Measurements from ENCODE around the gene CLEC1B.
"Not testable (repeated sequence)": the region's sequence is repeated elsewhere in the genome, so short reads cannot be mapped to it uniquely, and the experiment has no call there.

The CLEC1B gene

DNA sequence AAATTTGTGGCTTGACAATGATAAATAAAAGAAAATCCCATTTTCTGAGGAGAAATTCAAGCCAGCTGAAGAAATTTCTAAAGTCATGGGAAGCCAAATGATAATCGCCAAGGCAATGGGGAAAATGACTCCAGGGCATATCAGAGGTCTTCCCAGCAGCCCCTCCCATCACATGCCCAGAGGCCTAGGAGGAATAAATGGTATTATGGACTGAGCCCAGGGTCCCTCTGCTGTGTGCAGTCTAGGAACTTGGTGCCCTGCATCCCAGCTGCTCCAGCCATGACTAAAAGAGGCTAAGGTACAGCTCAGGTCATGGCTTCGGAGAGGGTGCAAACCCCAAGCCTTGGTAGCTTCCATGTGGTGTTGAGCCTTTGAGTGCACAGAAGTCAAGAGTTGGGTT, 23.3 kb downstream of the CLEC1B start:
- Histone ChIP-seq H3K9me3 (ENCODE audit: control insufficient read depth, insufficient read depth, low read depth, low read length) (peaks cover 21% of the 10 kb centered on the region), H3K9ac (ENCODE audit: low read length) (no peak overlapping the region), H3K4me1 (ENCODE audit: control insufficient read depth, insufficient read depth, low read length) (no peaks in the 10 kb centered on the region), H3K36me3 (ENCODE audit: control insufficient read depth, insufficient read depth, low read length) (no peaks in the 10 kb centered on the region), H3K27ac (ENCODE audit: low read depth, low read length) (no peak overlapping the region), H3K27me3 (ENCODE audit: control insufficient read depth, insufficient read depth, low read length) (no peaks in the 10 kb centered on the region), H3K4me3 (ENCODE audit: low read depth, low read length) (no peak overlapping the region)

- not testable (repeated sequence) for H3K27ac ChIP-seq (ENCODE audit: low read depth, low read length); H3K4me1 ChIP-seq (ENCODE audit: control insufficient read depth, insufficient read depth, low read length); H3K9ac ChIP-seq (ENCODE audit: low read length); H3K4me3 ChIP-seq (ENCODE audit: low read depth, low read length); H3K27me3 ChIP-seq (ENCODE audit: control insufficient read depth, insufficient read depth, low read length); H3K36me3 ChIP-seq (ENCODE audit: control insufficient read depth, insufficient read depth, low read length)
- H3K9me3 ChIP-seq (ENCODE audit: control insufficient read depth, insufficient read depth, low read depth, low read length), result peaks cover 21% of the 10 kb centered on the region
Observed at GRCh38 chr12:9974731-9975130, 24.2 kb downstream of the CLEC1B start.

- H3K27me3 ChIP-seq (ENCODE audit: control insufficient read depth, insufficient read depth, low read length), result no peaks in the 10 kb centered on the region
- H3K36me3 ChIP-seq (ENCODE audit: control insufficient read depth, insufficient read depth, low read length), result no peaks in the 10 kb centered on the region
- no peak overlapping the region for H3K27ac ChIP-seq (ENCODE audit: low read depth, low read length)
- H3K4me1 ChIP-seq (ENCODE audit: control insufficient read depth, insufficient read depth, low read length), result no peaks in the 10 kb centered on the region
- H3K9me3 ChIP-seq (ENCODE audit: control insufficient read depth, insufficient read depth, low read depth, low read length), result peaks cover 21% of the 10 kb centered on the region
- no peak overlapping the region for H3K4me3 ChIP-seq (ENCODE audit: low read depth, low read length)
- no peak overlapping the region for H3K9ac ChIP-seq (ENCODE audit: low read length)
Observed at GRCh38 chr12:9973949-9974348, 25.0 kb downstream of the CLEC1B start.

GRCh38 chr12:9971181-9971580, 27.7 kb downstream of the CLEC1B start, which contains the start of gene CLEC12A:
Gene CLEC12A, plus strand, starts transcription at chr12:9971409. Its CDS starts 188 bp downstream, at chr12:9971597.
- no peak within 1 kb of the TSS for H3K27ac ChIP-seq (ENCODE audit: low read depth, low read length)
- peaks cover 16% of the 10 kb centered on the region for H3K9me3 ChIP-seq (ENCODE audit: control insufficient read depth, insufficient read depth, low read depth, low read length)
- H3K4me1 ChIP-seq (ENCODE audit: control insufficient read depth, insufficient read depth, low read length), result no peaks in the 10 kb centered on the region
- no peak within 1 kb of the TSS for H3K9ac ChIP-seq (ENCODE audit: low read length)
- no peaks in the 10 kb centered on the region for H3K27me3 ChIP-seq (ENCODE audit: control insufficient read depth, insufficient read depth, low read length)
- no peaks in the 10 kb centered on the region for H3K36me3 ChIP-seq (ENCODE audit: control insufficient read depth, insufficient read depth, low read length)
- no peak within 1 kb of the TSS for H3K4me3 ChIP-seq (ENCODE audit: low read depth, low read length)

GRCh38 chr12:9969673-9970072, 29.2 kb downstream of the CLEC1B start:
- Histone ChIP-seq H3K27ac (ENCODE audit: low read depth, low read length) (no peak overlapping the region), H3K4me3 (ENCODE audit: low read depth, low read length) (no peak overlapping the region), H3K36me3 (ENCODE audit: control insufficient read depth, insufficient read depth, low read length) (no peaks in the 10 kb centered on the region), H3K4me1 (ENCODE audit: control insufficient read depth, insufficient read depth, low read length) (no peaks in the 10 kb centered on the region), H3K27me3 (ENCODE audit: control insufficient read depth, insufficient read depth, low read length) (no peaks in the 10 kb centered on the region), H3K9me3 (ENCODE audit: control insufficient read depth, insufficient read depth, low read depth, low read length) (peaks cover 2% of the 10 kb centered on the region; the same call in 1 of the 2 replicates), H3K9ac (ENCODE audit: low read length) (no peak overlapping the region)

GRCh38 chr12:9961901-9962300, 37.0 kb downstream of the CLEC1B start:
- H3K9me3 ChIP-seq (ENCODE audit: control insufficient read depth, insufficient read depth, low read depth, low read length), result no peaks in the 10 kb centered on the region
- H3K27me3 ChIP-seq (ENCODE audit: control insufficient read depth, insufficient read depth, low read length), result no peaks in the 10 kb centered on the region
- no peak overlapping the region for H3K9ac ChIP-seq (ENCODE audit: low read length)
- no peaks in the 10 kb centered on the region for H3K4me1 ChIP-seq (ENCODE audit: control insufficient read depth, insufficient read depth, low read length)
- no peak overlapping the region for H3K27ac ChIP-seq (ENCODE audit: low read depth, low read length)
- no peak overlapping the region for H3K4me3 ChIP-seq (ENCODE audit: low read depth, low read length)
- no peaks in the 10 kb centered on the region for H3K36me3 ChIP-seq (ENCODE audit: control insufficient read depth, insufficient read depth, low read length)

DNA sequence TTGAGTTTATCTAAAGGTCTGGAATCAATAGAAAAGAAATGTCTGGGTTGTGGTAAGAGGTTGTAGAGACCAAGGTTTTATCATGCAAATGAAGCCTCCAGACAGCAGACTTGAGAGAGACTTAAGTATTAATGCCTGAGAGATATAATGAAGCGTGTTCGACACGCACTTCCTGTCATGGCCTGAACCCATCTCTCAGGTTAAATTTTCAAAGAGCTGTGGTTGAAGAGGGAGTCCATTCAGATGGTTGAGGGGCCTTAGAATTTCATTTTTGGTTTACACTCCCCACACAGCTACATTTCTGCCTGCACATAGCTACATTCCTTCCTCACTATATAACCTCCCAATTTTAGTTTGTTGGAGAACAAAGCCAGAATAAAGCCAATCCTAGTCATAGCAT, 37.8 kb downstream of the CLEC1B start:
- Histone ChIP-seq H3K36me3 (ENCODE audit: control insufficient read depth, insufficient read depth, low read length) (no peaks in the 10 kb centered on the region), H3K27ac (ENCODE audit: low read depth, low read length) (no peak overlapping the region), H3K9me3 (ENCODE audit: control insufficient read depth, insufficient read depth, low read depth, low read length) (no peaks in the 10 kb centered on the region), H3K4me3 (ENCODE audit: low read depth, low read length) (no peak overlapping the region), H3K4me1 (ENCODE audit: control insufficient read depth, insufficient read depth, low read length) (no peaks in the 10 kb centered on the region), H3K9ac (ENCODE audit: low read length) (no peak overlapping the region), H3K27me3 (ENCODE audit: control insufficient read depth, insufficient read depth, low read length) (no peaks in the 10 kb centered on the region)

DNA sequence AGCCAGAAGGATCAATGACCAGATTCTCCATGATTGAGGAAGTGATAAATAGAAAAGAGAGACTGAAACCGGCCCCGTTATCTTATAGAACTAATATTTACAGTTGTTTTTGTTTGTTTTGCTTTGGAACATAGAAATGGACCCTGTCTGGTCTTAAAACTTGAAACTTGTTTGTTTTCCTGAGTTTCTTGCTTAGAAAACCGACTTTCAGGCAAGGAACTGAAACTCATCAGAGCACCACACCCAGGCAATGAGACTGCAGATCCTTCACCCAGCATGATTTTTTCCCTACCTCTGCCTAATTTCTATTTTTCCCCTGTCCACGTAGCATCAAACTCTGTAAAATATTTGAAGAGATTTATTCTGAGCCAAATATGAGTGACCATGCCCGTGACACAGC, 38.3 kb downstream of the CLEC1B start:
- H3K9ac ChIP-seq (ENCODE audit: low read length), result no peak overlapping the region
- H3K36me3 ChIP-seq (ENCODE audit: control insufficient read depth, insufficient read depth, low read length), result no peaks in the 10 kb centered on the region
- no peak overlapping the region for H3K4me3 ChIP-seq (ENCODE audit: low read depth, low read length)

DNA sequence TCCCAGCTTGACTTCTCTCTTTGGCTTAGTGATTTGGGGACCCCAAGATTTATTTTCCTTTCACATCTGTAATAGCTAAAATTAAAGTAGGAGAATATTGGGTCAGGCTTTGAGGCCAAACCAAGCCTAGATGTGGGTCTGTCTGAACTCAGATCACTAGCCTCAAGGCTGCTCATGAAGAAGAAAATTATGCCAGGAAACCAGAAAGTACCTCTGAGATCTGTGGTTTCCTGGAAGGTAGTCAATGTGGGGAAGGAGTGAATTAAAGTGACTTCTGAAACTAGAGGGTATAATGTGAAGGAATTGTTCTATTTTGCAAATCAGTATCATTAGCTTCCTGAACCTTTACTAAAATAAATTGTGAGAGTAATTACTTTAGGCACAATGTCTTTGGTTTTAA, 41.1 kb downstream of the CLEC1B start:
- Histone ChIP-seq H3K9me3 (ENCODE audit: control insufficient read depth, insufficient read depth, low read depth, low read length) (no peaks in the 10 kb centered on the region), H3K27me3 (ENCODE audit: control insufficient read depth, insufficient read depth, low read length) (no peaks in the 10 kb centered on the region), H3K27ac (ENCODE audit: low read depth, low read length) (no peak overlapping the region), H3K9ac (ENCODE audit: low read length) (no peak overlapping the region), H3K4me1 (ENCODE audit: control insufficient read depth, insufficient read depth, low read length) (no peaks in the 10 kb centered on the region), H3K4me3 (ENCODE audit: low read depth, low read length) (no peak overlapping the region), H3K36me3 (ENCODE audit: control insufficient read depth, insufficient read depth, low read length) (no peaks in the 10 kb centered on the region)

More for the DNA sequence above, 38.3 kb downstream of the CLEC1B start:
- Histone ChIP-seq H3K9me3 (ENCODE audit: control insufficient read depth, insufficient read depth, low read depth, low read length) (no peaks in the 10 kb centered on the region), H3K27me3 (ENCODE audit: control insufficient read depth, insufficient read depth, low read length) (no peaks in the 10 kb centered on the region), H3K4me1 (ENCODE audit: control insufficient read depth, insufficient read depth, low read length) (no peaks in the 10 kb centered on the region), H3K27ac (ENCODE audit: low read depth, low read length) (no peak overlapping the region)

DNA sequence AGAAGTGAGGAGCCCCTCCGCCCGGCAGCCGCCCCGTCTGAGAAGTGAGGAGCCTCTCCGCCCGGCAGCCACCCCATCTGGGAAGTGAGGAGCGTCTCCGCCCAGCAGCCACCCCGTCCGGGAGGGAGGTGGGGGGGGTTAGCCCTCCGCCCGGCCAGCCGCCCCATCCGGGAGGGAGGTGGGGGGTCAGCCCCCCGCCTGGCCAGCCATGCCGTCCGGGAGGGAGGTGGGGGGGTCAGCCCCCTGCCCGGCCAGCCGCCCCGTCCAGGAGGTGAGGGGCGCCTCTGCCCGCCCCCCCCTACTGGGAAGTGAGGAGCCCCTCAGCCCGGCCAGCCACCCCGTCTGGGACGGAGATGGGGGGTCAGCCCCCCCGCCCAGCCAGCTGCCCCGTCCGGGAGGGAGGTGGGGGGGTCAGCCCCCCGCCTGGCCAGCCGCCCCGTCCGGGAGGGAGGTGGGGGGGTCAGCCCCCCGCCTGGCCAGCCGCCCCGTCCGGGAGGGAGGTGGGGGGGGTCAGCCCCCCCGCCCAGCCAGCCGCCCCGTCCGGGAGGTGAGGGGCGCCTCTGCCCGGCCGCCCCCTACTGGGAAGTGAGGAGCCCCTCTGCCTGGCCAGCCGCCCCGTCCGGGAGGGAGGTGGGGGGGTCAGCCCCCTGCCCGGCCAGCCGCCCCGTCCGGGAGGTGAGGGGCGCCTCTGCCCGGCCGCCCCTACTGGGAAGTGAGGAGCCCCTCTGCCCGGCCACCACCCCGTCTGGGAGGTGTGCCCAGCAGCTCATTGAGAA, 45.8 kb downstream of the CLEC1B start:
- H3K4me1 ChIP-seq (ENCODE audit: control insufficient read depth, insufficient read depth, low read length); H3K9ac ChIP-seq (ENCODE audit: low read length); H3K36me3 ChIP-seq (ENCODE audit: control insufficient read depth, insufficient read depth, low read length); H3K4me3 ChIP-seq (ENCODE audit: low read depth, low read length); H3K9me3 ChIP-seq (ENCODE audit: control insufficient read depth, insufficient read depth, low read depth, low read length); H3K27ac ChIP-seq (ENCODE audit: low read depth, low read length); H3K27me3 ChIP-seq (ENCODE audit: control insufficient read depth, insufficient read depth, low read length): not testable (repeated sequence)

DNA sequence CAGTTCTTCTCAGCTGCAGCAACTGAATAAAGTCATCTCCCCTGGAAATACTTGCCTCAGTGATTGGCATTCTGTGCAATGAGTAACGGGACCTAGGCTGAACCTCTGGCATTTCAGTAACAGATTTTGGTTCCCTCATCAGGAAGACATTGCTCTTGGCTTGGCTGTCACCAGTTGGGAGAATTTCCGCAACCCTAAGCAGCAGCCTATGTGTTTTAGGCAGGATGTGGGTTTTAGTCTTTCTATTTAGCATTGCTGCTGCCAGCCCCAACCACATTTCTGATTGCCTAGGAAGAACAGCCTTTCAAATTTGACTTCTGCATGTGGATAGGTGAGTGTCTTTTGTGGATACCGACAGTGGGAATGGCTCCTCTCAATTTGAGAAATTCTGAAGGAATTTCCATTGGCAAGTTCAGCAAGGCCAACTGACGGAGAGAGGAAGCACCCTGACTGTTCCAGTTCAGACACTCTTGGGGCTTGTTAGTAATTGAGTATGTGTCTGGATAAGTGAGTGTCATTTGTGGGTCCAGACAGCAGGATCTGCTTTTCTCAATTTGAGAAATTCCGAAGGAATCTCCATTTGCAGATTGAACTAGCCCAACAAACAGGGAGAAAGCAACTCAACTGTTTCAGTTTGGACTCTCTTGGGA, 47.8 kb downstream of the CLEC1B start:
- no peak overlapping the region for H3K4me3 ChIP-seq (ENCODE audit: low read depth, low read length)

More for the DNA sequence above, 47.8 kb downstream of the CLEC1B start:
- peaks cover under 1% of the 10 kb centered on the region; the same call in 1 of the 2 replicates for H3K9me3 ChIP-seq (ENCODE audit: control insufficient read depth, insufficient read depth, low read depth, low read length)
- H3K27me3 ChIP-seq (ENCODE audit: control insufficient read depth, insufficient read depth, low read length), result no peaks in the 10 kb centered on the region
- H3K27ac ChIP-seq (ENCODE audit: low read depth, low read length), result no peak overlapping the region
- H3K4me1 ChIP-seq (ENCODE audit: control insufficient read depth, insufficient read depth, low read length), result no peaks in the 10 kb centered on the region
- H3K9ac ChIP-seq (ENCODE audit: low read length), result no peak overlapping the region
- no peaks in the 10 kb centered on the region for H3K36me3 ChIP-seq (ENCODE audit: control insufficient read depth, insufficient read depth, low read length)

Data from HUES6 (cell line).